HG02970 (cell line): ENCODE measurements around the gene MS4A10.

Source experiments
- ATAC-seq: cut with Tn5 transposase; IDR thresholded peaks from one replicate; pipeline ENCODE4 v1.9.1; 2021; ENCODE audit warnings: mild to moderate bottlenecking, moderate library complexity, moderate number of reproducible peaks; ENCODE audit not compliant: unreplicated experiment, low FRiP score

MS4A10 gene

DNA sequence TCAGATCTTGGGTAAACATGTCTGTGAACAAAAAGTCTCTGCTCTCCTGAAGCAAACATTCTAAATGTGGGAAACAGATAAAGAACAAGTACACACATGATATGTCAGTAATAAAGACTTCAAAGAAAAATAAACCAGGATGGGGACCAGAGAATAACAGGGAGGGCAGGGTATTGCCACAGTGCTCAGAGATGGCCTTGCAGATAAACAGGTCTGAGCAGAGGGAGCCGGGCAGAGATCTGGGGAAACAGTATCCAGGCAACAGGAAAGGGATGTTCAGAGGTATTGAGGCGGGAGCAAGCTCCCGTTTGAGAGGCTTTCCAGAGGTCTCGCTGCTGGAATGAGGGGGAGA is 59.7 kb downstream of the MS4A10 start:
- ATAC-seq, result no peak

DNA sequence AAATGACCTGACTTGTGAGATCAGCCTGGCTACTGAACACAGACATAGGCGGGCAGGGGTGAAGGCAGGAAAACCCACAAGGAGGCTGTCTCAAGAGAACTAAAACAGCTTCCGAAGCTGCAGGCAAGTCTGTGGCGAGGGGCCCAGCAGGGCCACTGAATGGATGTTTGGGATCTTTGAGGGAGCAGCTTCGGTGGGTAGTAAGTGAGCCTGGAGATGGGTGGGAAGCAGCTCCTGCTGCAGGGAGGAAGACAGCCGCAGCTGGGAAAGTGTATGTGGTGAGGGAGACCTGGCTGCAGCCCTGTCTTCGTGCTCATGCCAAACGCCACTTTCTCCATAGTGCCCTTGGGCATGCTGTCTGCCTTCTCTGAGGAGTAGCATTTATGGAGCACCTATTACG is 60.2 kb downstream of the MS4A10 start:
- no peak for ATAC-seq

DNA sequence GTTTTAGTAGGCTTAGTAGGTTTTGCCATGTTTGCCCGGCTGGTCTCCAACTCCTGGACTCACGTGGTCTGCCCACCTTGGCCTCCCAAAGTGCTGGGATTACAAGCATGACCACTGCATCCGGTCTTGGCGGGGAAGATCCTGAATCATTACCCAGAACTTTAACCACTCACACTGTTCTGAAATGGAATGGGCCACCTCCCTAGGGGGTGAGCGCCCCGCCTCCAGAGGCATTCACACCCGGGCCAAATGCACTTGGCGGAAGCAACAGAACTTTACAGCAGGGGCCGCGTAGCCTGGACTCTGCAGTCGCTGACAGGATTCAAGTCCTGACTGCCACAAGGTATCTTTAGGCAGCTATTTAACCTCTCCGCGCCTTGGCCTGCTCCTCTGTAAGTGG is 62.1 kb downstream of the MS4A10 start:
- no peak for ATAC-seq

DNA sequence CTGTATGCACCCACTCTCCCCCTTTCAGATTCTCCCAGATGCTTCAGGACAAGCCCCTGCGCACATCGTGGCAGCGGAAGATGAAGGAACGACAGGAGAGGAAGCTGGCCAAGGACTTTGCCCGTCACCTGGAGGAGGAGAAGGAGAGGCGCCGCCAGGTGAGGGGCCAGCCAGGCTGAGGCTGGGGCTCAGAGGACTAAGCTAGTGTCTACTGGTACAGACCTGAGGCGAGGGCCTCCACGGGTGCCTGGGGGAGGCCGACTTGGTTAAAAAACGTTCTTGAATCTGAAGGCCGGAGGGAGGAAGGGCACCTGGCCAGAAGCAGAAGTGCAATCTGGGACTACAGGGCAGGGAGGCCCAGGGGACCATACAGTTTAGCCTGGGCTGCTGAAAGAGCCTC is 62.8 kb downstream of the MS4A10 start:
- ATAC-seq, result no peak

DNA sequence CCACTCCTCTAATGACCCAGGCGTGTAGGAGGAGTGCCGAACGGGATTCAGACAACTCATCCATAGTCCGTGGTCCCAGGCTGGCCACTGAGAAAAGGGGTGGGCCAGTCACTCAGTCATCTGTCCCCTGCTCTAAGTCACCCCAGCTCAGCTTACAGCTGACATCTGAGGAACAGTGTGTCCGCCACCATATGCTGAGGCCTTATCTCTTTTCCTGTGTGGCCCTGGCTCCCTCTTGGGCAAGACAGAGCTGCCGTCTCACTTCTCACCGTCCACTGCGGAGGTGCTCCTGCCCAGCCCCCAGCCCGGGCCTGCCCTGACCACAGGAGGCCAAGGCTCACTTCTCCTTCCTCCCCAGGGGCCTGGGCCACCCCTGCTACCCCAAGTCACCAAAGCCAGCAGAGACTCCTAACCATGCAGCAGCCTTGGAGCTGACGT is 63.6 kb downstream of the MS4A10 start:
- ATAC-seq, result no peak

DNA sequence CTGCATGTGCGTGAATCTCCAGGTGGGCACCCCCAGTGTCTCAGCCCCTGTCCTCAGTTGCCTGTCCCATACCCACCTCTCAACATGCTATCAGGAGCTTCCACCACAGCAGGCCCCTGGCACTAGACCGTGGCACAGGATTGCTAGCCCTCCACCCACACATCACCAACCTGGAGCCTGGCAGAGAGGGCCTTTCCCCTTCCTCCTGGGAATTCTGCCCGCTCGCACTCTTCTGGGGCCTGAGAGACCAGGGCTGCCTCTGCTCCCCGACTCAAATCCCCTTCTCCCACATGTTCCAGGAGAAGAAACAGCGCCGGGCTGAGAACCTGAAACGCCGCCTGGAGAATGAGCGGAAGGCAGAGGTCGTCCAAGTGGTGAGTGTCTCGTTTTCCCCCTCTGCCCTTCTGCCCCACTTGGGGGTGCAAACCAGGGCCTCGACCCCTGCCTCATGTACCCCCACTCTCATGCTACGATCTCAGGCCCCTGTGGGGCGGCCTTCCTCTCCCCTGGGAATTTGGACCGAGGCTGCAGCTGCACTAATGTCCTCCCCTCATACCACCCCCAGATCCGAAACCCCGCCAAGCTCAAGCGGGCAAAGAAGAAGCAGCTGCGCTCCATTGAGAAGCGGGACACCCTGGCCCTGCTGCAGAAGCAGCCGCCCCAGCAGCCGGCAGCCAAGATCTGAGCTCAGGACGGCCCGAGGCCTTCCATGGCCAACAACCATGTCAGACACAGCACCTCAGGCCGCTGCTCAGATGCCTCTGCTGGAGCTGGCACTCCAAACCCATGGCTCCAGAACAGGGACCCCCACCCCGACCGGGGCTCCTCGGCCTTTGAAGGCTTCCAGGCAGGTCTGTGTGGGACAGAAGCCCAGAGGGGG is 64.7 kb downstream of the MS4A10 start:
- ATAC-seq, result no peak
